CD14-positive monocyte (primary cell): ENCODE results near the gene TNFRSF8. TPM values are rescaled to one million over a fixed set of nuclear protein-coding genes. Genes with fewer than 3 reads are reported as not detected.

Source experiments
- DNase-seq, 3 donors: peaks; one replicate each; pipeline ENCODE4 v3.0.0-alpha.2; 2011 to 2022
- H2AFZ ChIP-seq: 2 replicates; pipeline ENCODE4 v1.6.0; 2012; ENCODE audit warnings: mild to moderate bottlenecking, low read depth, low read length, inconsistent platforms; ENCODE audit not compliant: insufficient read depth, poor library complexity, severe bottlenecking
- H3K27ac ChIP-seq, 2 donors: 1 replicate in 1 of 2; 2 replicates in 1 of 2; pipeline ENCODE4 v1.5.1; 2012 to 2013; ENCODE audit warnings: low read length in 2 of 2, control low read depth in 1 of 2, inconsistent platforms in 1 of 2, low read depth in 1 of 2, mild to moderate bottlenecking in 1 of 2
- H3K27me3 ChIP-seq, 2 donors: one replicate each; pipeline versions ENCODE4 v1.6.0 to v1.6.1; 2011 to 2013; ENCODE audit warnings: low read length in 2 of 2; ENCODE audit not compliant: control insufficient read depth in 2 of 2, insufficient read depth in 2 of 2
- H3K36me3 ChIP-seq, 2 donors: replicated peaks in 1 of 2; 1 replicate in 1 of 2; 2 replicates in 1 of 2; pipeline versions ENCODE4 v1.5.1 to v1.6.1; 2012 to 2013; ENCODE audit warnings: low read length in 2 of 2, control low read depth in 1 of 2, inconsistent platforms in 1 of 2, mild to moderate bottlenecking in 1 of 2; ENCODE audit not compliant: insufficient read depth in 2 of 2, control insufficient read depth in 1 of 2
- H3K4me1 ChIP-seq, 2 donors: 1 replicate in 1 of 2; 2 replicates in 1 of 2; pipeline versions ENCODE4 v1.5.1 to v1.6.1; 2012 to 2013; ENCODE audit warnings: low read length in 2 of 2, control low read depth in 1 of 2, inconsistent platforms in 1 of 2, mild to moderate bottlenecking in 1 of 2, moderate library complexity in 1 of 2; ENCODE audit not compliant: insufficient read depth in 2 of 2, control insufficient read depth in 1 of 2
- H3K4me2 ChIP-seq: replicated peaks from 2 replicates; pipeline ENCODE3; 2012; ENCODE audit warnings: low read length, moderate library complexity, mild to moderate bottlenecking; ENCODE audit not compliant: poor library complexity, severe bottlenecking; ENCODE audit errors: extremely low read depth
- H3K4me3 ChIP-seq, 3 experiments: fragments of 200-600 bp in 1 of 3; sonication (generic) in 1 of 3; replicated peaks in 1 of 3; 1 replicate in 2 of 3; 2 replicates in 1 of 3; pipeline ENCODE4 v1.5.1; 2011 to 2013; ENCODE audit warnings: low read length in 3 of 3, mild to moderate bottlenecking in 3 of 3, control low read depth in 2 of 3, low read depth in 2 of 3, inconsistent platforms in 1 of 3, moderate library complexity in 1 of 3
- H3K79me2 ChIP-seq: 2 replicates; pipeline ENCODE4 v1.6.0; 2012; ENCODE audit warnings: mild to moderate bottlenecking, control low read depth, inconsistent platforms, low read length, moderate library complexity; ENCODE audit not compliant: insufficient read depth
- H3K9ac ChIP-seq: 2 replicates; pipeline ENCODE4 v1.6.0; 2017; ENCODE audit warnings: low read length, mild to moderate bottlenecking; ENCODE audit not compliant: insufficient read depth, poor library complexity, severe bottlenecking
- H3K9me3 ChIP-seq, 2 donors: replicated peaks in 1 of 2; 1 replicate in 1 of 2; 2 replicates in 1 of 2; pipeline versions ENCODE4 v1.5.1 to v1.6.1; 2012 to 2013; ENCODE audit warnings: low read length in 2 of 2, control low read depth in 1 of 2; ENCODE audit not compliant: control insufficient read depth in 1 of 2, insufficient read depth in 1 of 2
- H4K20me1 ChIP-seq: 2 replicates; pipeline ENCODE4 v1.6.0; 2012; ENCODE audit warnings: mild to moderate bottlenecking, low read length, control low read depth, moderate library complexity; ENCODE audit not compliant: insufficient read depth
- H3K27ac Mint-ChIP-seq, 7 donors: one replicate each; pipeline ENCODE4 v1.8.0; 2020; ENCODE audit warnings: mild to moderate bottlenecking in 7 of 7, mixed read lengths in 7 of 7, moderate library complexity in 6 of 7, inconsistent platforms in 2 of 7
- H3K27me3 Mint-ChIP-seq, 3 donors: one replicate each; pipeline ENCODE4 v1.8.0; 2021 to 2022; ENCODE audit warnings: low read depth in 3 of 3, mild to moderate bottlenecking in 3 of 3, mixed read lengths in 3 of 3, moderate library complexity in 3 of 3, inconsistent platforms in 1 of 3
- H3K36me3 Mint-ChIP-seq, 2 donors: one replicate each; pipeline ENCODE4 v1.8.0; 2020; ENCODE audit warnings: mixed read lengths in 2 of 2, inconsistent platforms in 1 of 2, mild to moderate bottlenecking in 1 of 2
- H3K4me1 Mint-ChIP-seq: one replicate; pipeline ENCODE4 v1.8.0; 2020; ENCODE audit warnings: mild to moderate bottlenecking, mixed read lengths
- H3K4me3 Mint-ChIP-seq, 2 donors: one replicate each; pipeline ENCODE4 v1.8.0; 2020; ENCODE audit warnings: mild to moderate bottlenecking in 2 of 2, mixed read lengths in 2 of 2, moderate library complexity in 1 of 2
- H3K9me3 Mint-ChIP-seq, 7 donors: one replicate each; pipeline ENCODE4 v1.8.0; 2020 to 2022; ENCODE audit warnings: mixed read lengths in 7 of 7, mild to moderate bottlenecking in 6 of 7, moderate library complexity in 6 of 7, inconsistent platforms in 2 of 7
- WGBS: methylation state at CpG from one replicate; pipeline ENCODE4 v1.1.5; 2013; ENCODE audit warnings: missing lambda C conversion rate; ENCODE audit not compliant: insufficient coverage; 5-methylcytosine and 5-hydroxymethylcytosine counted together
- intact Hi-C, 2 donors: fragments of 100-400 bp; cut with micrococcal nuclease; formaldehyde crosslinking; loops; one replicate each; pipeline versions ENCODE4 v1.15.0 to v1.15.1; 2023
- polyA plus RNA-seq, 3 donors: library from polyadenylated mRNA; depleted of rRNA in 1 of 3; unstranded in 2 of 3; stranded (reverse) in 1 of 3; fragments of 300-500 nt in 2 of 3; fragments of >200 nt in 1 of 3; fragmentation: Illumina TruSeq in 2 of 3; gene quantifications; 1 replicate in 2 of 3; 2 replicates in 1 of 3; pipeline ENCODE4 v1.2.3, GENCODE V29; 2012 to 2021
- TF ChIP-seq, protein P1 (sequence below): fragments of 200-600 bp; IDR thresholded peaks from one replicate; pipeline ENCODE4 v1.8.0; 2022; ENCODE audit warnings: antibody characterized with exemption, mild to moderate bottlenecking

The TNFRSF8 gene
- polyA plus RNA-seq, 3 donors: 10.9 to 11.9 (median 11.8) TPM

DNA sequence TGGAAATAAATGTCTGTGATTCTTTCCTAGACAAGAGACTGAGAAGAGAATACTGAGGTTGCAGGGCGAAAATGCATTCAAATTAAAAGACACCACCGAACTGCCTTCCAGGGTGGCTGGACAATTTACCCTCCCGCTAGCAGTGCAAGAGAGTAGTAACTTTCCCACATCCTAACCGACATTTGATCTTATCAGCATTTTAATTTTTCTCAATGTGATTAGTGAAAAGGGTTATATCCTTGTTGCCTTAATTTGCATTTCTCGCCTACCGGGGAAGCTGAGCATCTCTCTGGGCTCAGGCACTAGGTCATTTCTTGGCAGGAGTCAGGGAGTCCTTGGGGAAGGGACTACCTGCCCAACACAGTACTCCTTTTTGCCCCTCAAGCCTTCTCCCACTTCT, 2.8 kb downstream of the TNFRSF8 start:
- Mint-ChIP-seq H3K36me3 (peaks cover 0 to 6% of the 10 kb centered on the region in 2 donors), H3K4me3 (peak overlapping the region in 1 of 2 donors; percentile 37), H3K27ac (no peak overlapping the region), H3K4me1 (peaks cover 17% of the 10 kb centered on the region), H3K27me3 (peaks cover 54 to 69% (median 58%) of the 10 kb centered on the region in 3 donors), H3K9me3 (peaks cover 0 to 18% (median 8%) of the 10 kb centered on the region in 7 donors)
- Histone ChIP-seq H3K4me3 (no peak overlapping the region), H3K27me3 (peaks cover 36 to 45% of the 10 kb centered on the region in 2 donors), H3K4me1 (peaks cover 0 to 11% of the 10 kb centered on the region in 2 donors), H3K9me3 (peaks cover 0 to 19% of the 10 kb centered on the region in 2 donors), H3K27ac (no peak overlapping the region), H4K20me1 (no peaks in the 10 kb centered on the region), H3K9ac (no peak overlapping the region), H2AFZ (no peak overlapping the region), H3K36me3 (no peaks in the 10 kb centered on the region), H3K4me2 (no peak overlapping the region), H3K79me2 (no peaks in the 10 kb centered on the region)
- TF ChIP-seq, protein P1, sequence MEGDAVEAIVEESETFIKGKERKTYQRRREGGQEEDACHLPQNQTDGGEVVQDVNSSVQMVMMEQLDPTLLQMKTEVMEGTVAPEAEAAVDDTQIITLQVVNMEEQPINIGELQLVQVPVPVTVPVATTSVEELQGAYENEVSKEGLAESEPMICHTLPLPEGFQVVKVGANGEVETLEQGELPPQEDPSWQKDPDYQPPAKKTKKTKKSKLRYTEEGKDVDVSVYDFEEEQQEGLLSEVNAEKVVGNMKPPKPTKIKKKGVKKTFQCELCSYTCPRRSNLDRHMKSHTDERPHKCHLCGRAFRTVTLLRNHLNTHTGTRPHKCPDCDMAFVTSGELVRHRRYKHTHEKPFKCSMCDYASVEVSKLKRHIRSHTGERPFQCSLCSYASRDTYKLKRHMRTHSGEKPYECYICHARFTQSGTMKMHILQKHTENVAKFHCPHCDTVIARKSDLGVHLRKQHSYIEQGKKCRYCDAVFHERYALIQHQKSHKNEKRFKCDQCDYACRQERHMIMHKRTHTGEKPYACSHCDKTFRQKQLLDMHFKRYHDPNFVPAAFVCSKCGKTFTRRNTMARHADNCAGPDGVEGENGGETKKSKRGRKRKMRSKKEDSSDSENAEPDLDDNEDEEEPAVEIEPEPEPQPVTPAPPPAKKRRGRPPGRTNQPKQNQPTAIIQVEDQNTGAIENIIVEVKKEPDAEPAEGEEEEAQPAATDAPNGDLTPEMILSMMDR: no peak
- intact Hi-C loops: no loop called here
- no peak for DNase-seq
- WGBS: 0% methylated on average over 1 of the region's 6 CpGs

DNA sequence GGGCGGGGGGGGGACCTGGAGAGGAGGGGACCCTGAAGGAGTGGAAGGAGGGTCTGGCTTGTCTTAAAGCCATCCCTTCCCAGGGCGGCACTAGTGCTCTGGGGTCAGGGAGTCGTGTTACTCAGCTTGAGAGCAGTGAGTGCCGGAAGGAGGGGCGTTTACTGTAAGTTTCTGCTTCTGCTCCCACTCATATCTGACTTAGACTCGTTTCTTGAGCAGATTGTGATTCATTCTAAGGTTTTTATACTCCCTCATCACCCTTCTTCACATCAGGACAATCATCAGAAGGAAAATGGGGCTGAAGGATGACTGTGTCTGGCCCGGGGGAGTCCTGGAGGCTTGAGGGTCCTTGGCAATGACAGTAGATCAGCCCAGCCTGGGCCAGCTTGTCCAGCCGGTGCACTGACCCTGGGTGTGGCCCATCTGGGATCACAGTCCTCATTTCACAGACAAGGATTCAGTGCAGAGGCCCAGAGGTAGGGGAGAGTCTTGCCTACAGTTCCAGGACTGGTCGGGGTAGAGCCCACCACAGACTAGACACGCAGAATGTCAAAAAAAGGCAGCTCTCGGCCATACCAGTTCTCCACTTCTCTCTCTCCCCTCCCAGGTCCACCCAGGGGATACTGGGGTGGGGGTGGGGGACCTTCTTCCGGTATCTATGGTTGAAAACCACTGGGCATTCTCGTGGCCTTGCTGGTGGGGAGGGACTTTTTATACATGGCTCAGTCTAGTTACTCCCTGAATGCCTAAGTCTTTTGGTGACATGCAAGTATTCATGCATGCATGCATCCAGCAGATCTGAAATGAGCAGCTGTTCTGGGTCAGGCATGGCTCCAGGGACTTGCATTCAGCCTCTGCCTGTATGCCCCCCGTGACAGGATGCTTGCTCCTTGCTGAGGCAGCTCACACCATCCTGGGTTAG, 5.1 kb downstream of the TNFRSF8 start:
- Mint-ChIP-seq H3K4me3 (no peak overlapping the region), H3K27me3 (peaks cover 36 to 51% (median 38%) of the 10 kb centered on the region in 3 donors), H3K27ac (no peak overlapping the region), H3K36me3 (peaks cover 0 to 6% of the 10 kb centered on the region in 2 donors), H3K4me1 (peaks cover 14% of the 10 kb centered on the region), H3K9me3 (peaks cover 0 to 10% (median 4%) of the 10 kb centered on the region in 7 donors)
- DNase-seq: no peak
- TF ChIP-seq, protein P1: no peak
- no peak overlapping the region for H3K4me3 ChIP-seq
- no peaks in the 10 kb centered on the region for H4K20me1 ChIP-seq
- no peak overlapping the region for H3K9ac ChIP-seq
- H2AFZ ChIP-seq: no peak overlapping the region
- H3K4me2 ChIP-seq: no peak overlapping the region
- H3K4me1 ChIP-seq: peaks cover 0 to 9% of the 10 kb centered on the region in 2 donors
- H3K27ac ChIP-seq: no peak overlapping the region
- no peaks in the 10 kb centered on the region for H3K79me2 ChIP-seq
- H3K36me3 ChIP-seq: no peaks in the 10 kb centered on the region
- 67% methylated on average over 3 of the region's 14 CpGs for WGBS
- peaks cover 26 to 29% of the 10 kb centered on the region in 2 donors for H3K27me3 ChIP-seq
- intact Hi-C loops: no loop called here
- H3K9me3 ChIP-seq: peaks cover 0 to 14% of the 10 kb centered on the region in 2 donors
